Neural cell (in vitro differentiated cells): ENCODE measurements around the gene BIVM. TPM values are rescaled to one million over a fixed set of nuclear protein-coding genes. Genes with fewer than 3 reads are reported as not detected.

Source experiments
- H2AFZ ChIP-seq: fragments of 200-600, 300-800 bp; sonication (generic), shearing (Covaris generic); 2 replicates; pipeline ENCODE4 v1.6.0; 2014; ENCODE audit warnings: low read depth, mild to moderate bottlenecking, antibody characterized with exemption, low read length, moderate library complexity
- H3F3A ChIP-seq: fragments of 200-600 bp; shearing (Covaris generic); 2 replicates; pipeline ENCODE4 v1.6.1; 2016; ENCODE audit warnings: mild to moderate bottlenecking, moderate library complexity, mixed read lengths, antibody characterized with exemption, low read length; ENCODE audit not compliant: insufficient read depth, poor library complexity, severe bottlenecking
- H3K27ac ChIP-seq: fragments of 200-600, 300-800 bp; sonication (generic), shearing (Covaris generic); 2 replicates; pipeline ENCODE4 v1.5.1; 2014; ENCODE audit warnings: mild to moderate bottlenecking, low read length, moderate library complexity
- H3K27me3 ChIP-seq: fragments of 300-800, 200-600 bp; sonication (generic), shearing (Covaris generic); 2 replicates; pipeline ENCODE4 v1.6.0; 2014; ENCODE audit warnings: mild to moderate bottlenecking, low read depth, low read length, moderate library complexity; ENCODE audit not compliant: insufficient read depth
- H3K36me3 ChIP-seq: fragments of 300-800, 200-600 bp; sonication (generic), shearing (Covaris generic); 2 replicates; pipeline ENCODE4 v1.5.1; 2014; ENCODE audit warnings: mild to moderate bottlenecking, antibody characterized with exemption, low read length, moderate library complexity; ENCODE audit not compliant: insufficient read depth
- H3K4me2 ChIP-seq: fragments of 300-800, 200-600 bp; sonication (generic), shearing (Covaris generic); 2 replicates; pipeline ENCODE4 v1.6.0; 2014; ENCODE audit warnings: mild to moderate bottlenecking, low read length
- H3K4me3 ChIP-seq: fragments of 300-800, 200-600 bp; sonication (generic), shearing (Covaris generic); 2 replicates; pipeline ENCODE4 v1.5.1; 2014; ENCODE audit warnings: mild to moderate bottlenecking, low read length, moderate library complexity
- H3K79me2 ChIP-seq: fragments of 200-600 bp; shearing (Covaris generic); replicated peaks from 2 replicates; pipeline ENCODE4 v1.6.0; 2014; ENCODE audit warnings: mild to moderate bottlenecking, low read length, moderate library complexity; ENCODE audit not compliant: insufficient read depth
- H3K9ac ChIP-seq: fragments of 300-800, 200-600 bp; sonication (generic), shearing (Covaris generic); 2 replicates; pipeline ENCODE4 v1.6.1; 2016; ENCODE audit warnings: mild to moderate bottlenecking, low read length, mixed read lengths
- H3K9me2 ChIP-seq: fragments of 200-600 bp; shearing (Covaris generic); 2 replicates; pipeline ENCODE4 v1.6.1; 2016; ENCODE audit warnings: mild to moderate bottlenecking, low read length, mixed read lengths; ENCODE audit not compliant: insufficient read depth
- H3K9me3 ChIP-seq: fragments of 200-600, 300-800 bp; sonication (generic), shearing (Covaris generic); 2 replicates; pipeline ENCODE4 v1.6.1; 2016; ENCODE audit warnings: mild to moderate bottlenecking, mixed run types, low read length, moderate library complexity, mixed read lengths
- H4K20me1 ChIP-seq: fragments of 200-600 bp; shearing (Covaris generic); 2 replicates; pipeline ENCODE4 v1.6.1; 2016; ENCODE audit warnings: mild to moderate bottlenecking, mixed run types; ENCODE audit not compliant: insufficient read depth
- EP300 ChIP-seq: fragments of 450-650 bp; conservative IDR thresholded peaks from 2 replicates; pipeline ENCODE4 v1.6.1; 2014; ENCODE audit warnings: antibody characterized with exemption, mild to moderate bottlenecking, moderate library complexity; ENCODE audit not compliant: poor library complexity, severe bottlenecking
- EZH2 ChIP-seq: fragments of 200-600, 300-800 bp; shearing (Covaris generic), sonication (generic); IDR thresholded peaks from 2 replicates; pipeline ENCODE4 v1.6.1; 2014; ENCODE audit warnings: antibody characterized with exemption, low read length, borderline replicate concordance, mild to moderate bottlenecking; ENCODE audit not compliant: insufficient read depth, poor library complexity, severe bottlenecking
- MXI1 ChIP-seq: fragments of 450-650 bp; conservative IDR thresholded peaks from 2 replicates; pipeline ENCODE4 v1.6.1; 2014; ENCODE audit warnings: antibody characterized with exemption, mild to moderate bottlenecking; ENCODE audit not compliant: poor library complexity, severe bottlenecking
- POLR2AphosphoS5 ChIP-seq: IDR thresholded peaks from 2 replicates; pipeline ENCODE4 v1.6.1; 2012
- RAD21 ChIP-seq: fragments of 450-650 bp; conservative IDR thresholded peaks from 2 replicates; pipeline ENCODE4 v1.6.1; 2014; ENCODE audit warnings: antibody characterized with exemption, mild to moderate bottlenecking, moderate library complexity
- SMC3 ChIP-seq: fragments of 450-650 bp; conservative IDR thresholded peaks from 2 replicates; pipeline ENCODE4 v1.6.1; 2014; ENCODE audit warnings: antibody characterized with exemption, mild to moderate bottlenecking, moderate library complexity; ENCODE audit not compliant: poor library complexity
- TAF1 ChIP-seq: IDR thresholded peaks from 2 replicates; pipeline ENCODE4 v1.6.1; 2012; ENCODE audit warnings: low read depth
- polyA plus RNA-seq: library from polyadenylated mRNA; depleted of rRNA; stranded (reverse); fragments of >200 nt; gene quantifications from 2 replicates; pipeline ENCODE4 v1.2.3, GENCODE V29; 2014
- TF ChIP-seq, protein P1 (sequence below): fragments of 450-650 bp; IDR thresholded peaks from 2 replicates; pipeline ENCODE4 v1.5.1; 2014; ENCODE audit warnings: antibody characterized with exemption, mild to moderate bottlenecking, moderate library complexity; ENCODE audit not compliant: poor library complexity, severe bottlenecking
- TF ChIP-seq, protein P2 (sequence below): IDR thresholded peaks from 2 replicates; pipeline ENCODE4 v1.6.1; 2012; ENCODE audit warnings: borderline replicate concordance

The BIVM gene
- polyA plus RNA-seq, 1 donor from 2014 or later, result 60.7 TPM

DNA sequence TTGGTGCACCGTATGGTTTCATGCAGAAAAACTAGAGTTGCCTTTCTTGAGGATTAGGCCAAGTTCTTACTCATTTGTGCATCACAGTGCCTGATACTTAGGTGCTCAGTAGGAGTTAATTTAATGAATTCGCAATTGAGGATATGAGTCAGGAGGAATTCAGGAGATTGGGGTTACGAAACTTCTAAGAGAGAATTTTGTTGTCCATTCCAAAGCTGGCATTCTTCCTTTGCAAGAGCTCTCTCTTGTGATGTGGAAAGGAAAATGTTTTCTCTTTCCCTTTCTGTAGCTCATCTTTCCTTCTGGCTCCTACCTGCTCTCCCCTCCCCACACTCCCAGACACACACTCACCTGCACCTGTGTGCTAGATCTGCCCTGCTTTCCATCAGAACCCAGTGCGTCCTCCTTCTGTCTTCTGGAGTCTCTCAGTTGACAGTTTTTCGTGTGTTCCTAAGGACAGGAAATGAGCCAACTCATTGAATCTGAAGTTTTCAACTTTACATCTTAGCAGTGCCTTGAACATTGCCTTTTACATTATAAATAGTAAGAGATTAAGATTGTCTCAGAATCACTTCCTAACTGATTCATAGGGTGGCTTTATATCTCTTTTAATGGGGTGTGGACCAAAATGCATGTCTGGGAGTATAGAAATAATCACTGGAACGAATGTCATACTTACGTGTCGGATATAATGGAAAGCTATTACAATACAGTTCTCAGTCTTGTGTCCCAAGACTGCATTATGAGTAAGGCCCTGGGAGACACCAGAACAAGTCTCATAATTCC, 27.2 kb downstream of the BIVM start:
- Histone ChIP-seq H3K36me3 (no peaks in the 10 kb centered on the region), H3K27me3 (no peaks in the 10 kb centered on the region), H3K4me2 (no peak overlapping the region), H3K9me2 (no peaks in the 10 kb centered on the region), H3F3A (no peaks in the 10 kb centered on the region), H3K4me3 (no peak overlapping the region), H2AFZ (no peak overlapping the region), H4K20me1 (no peaks in the 10 kb centered on the region), H3K79me2 (no peaks in the 10 kb centered on the region), H3K27ac (no peak overlapping the region), H3K9ac (no peak overlapping the region), H3K9me3 (no peaks in the 10 kb centered on the region)
- TF ChIP-seq EP300, result no peak
- TF ChIP-seq RAD21, result no peak
- TF ChIP-seq TAF1, result no peak
- TF ChIP-seq EZH2, result no peak
- TF ChIP-seq POLR2AphosphoS5, result no peak
- TF ChIP-seq, protein P1, sequence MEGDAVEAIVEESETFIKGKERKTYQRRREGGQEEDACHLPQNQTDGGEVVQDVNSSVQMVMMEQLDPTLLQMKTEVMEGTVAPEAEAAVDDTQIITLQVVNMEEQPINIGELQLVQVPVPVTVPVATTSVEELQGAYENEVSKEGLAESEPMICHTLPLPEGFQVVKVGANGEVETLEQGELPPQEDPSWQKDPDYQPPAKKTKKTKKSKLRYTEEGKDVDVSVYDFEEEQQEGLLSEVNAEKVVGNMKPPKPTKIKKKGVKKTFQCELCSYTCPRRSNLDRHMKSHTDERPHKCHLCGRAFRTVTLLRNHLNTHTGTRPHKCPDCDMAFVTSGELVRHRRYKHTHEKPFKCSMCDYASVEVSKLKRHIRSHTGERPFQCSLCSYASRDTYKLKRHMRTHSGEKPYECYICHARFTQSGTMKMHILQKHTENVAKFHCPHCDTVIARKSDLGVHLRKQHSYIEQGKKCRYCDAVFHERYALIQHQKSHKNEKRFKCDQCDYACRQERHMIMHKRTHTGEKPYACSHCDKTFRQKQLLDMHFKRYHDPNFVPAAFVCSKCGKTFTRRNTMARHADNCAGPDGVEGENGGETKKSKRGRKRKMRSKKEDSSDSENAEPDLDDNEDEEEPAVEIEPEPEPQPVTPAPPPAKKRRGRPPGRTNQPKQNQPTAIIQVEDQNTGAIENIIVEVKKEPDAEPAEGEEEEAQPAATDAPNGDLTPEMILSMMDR, result no peak
- no peak for TF ChIP-seq SMC3

DNA sequence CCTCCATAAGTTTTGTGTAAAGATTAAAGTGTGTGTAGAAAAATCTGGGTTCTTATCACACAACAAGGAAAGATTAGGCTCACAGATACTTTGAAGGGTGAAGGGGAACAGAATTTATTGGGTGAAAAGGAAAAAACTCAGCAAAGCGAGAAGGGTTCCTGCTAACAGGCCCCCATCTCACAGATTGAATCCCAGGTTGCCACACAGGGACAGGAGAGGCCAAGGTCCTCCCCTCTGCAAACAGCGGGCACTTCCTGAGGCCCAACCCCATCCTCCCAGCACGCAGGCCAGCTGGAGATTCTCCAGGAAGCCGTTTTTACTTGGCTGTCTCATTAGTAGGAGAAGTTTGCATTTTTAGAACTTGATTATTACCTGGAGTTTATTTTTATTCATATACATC, 31.7 kb downstream of the BIVM start:
- TF ChIP-seq, protein P1, result no peak
- no peak for TF ChIP-seq EZH2
- no peak for TF ChIP-seq SMC3
- no peak for TF ChIP-seq MXI1
- no peak for TF ChIP-seq POLR2AphosphoS5
- TF ChIP-seq, protein P2, sequence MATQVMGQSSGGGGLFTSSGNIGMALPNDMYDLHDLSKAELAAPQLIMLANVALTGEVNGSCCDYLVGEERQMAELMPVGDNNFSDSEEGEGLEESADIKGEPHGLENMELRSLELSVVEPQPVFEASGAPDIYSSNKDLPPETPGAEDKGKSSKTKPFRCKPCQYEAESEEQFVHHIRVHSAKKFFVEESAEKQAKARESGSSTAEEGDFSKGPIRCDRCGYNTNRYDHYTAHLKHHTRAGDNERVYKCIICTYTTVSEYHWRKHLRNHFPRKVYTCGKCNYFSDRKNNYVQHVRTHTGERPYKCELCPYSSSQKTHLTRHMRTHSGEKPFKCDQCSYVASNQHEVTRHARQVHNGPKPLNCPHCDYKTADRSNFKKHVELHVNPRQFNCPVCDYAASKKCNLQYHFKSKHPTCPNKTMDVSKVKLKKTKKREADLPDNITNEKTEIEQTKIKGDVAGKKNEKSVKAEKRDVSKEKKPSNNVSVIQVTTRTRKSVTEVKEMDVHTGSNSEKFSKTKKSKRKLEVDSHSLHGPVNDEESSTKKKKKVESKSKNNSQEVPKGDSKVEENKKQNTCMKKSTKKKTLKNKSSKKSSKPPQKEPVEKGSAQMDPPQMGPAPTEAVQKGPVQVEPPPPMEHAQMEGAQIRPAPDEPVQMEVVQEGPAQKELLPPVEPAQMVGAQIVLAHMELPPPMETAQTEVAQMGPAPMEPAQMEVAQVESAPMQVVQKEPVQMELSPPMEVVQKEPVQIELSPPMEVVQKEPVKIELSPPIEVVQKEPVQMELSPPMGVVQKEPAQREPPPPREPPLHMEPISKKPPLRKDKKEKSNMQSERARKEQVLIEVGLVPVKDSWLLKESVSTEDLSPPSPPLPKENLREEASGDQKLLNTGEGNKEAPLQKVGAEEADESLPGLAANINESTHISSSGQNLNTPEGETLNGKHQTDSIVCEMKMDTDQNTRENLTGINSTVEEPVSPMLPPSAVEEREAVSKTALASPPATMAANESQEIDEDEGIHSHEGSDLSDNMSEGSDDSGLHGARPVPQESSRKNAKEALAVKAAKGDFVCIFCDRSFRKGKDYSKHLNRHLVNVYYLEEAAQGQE, result no peak
- TF ChIP-seq EP300, result no peak
- no peak for TF ChIP-seq RAD21
- no peak for TF ChIP-seq TAF1
- no peaks in the 10 kb centered on the region for H3K36me3 ChIP-seq
- H3K4me3 ChIP-seq, result no peak overlapping the region
- H3K4me2 ChIP-seq, result no peak overlapping the region
- no peaks in the 10 kb centered on the region for H3F3A ChIP-seq
- H3K27ac ChIP-seq, result no peak overlapping the region
- no peaks in the 10 kb centered on the region for H3K9me3 ChIP-seq
- H3K27me3 ChIP-seq, result no peaks in the 10 kb centered on the region
- no peaks in the 10 kb centered on the region for H3K79me2 ChIP-seq
- H2AFZ ChIP-seq, result no peak overlapping the region
- no peaks in the 10 kb centered on the region for H3K9me2 ChIP-seq
- no peak overlapping the region for H3K9ac ChIP-seq
- H4K20me1 ChIP-seq, result no peaks in the 10 kb centered on the region
